ENCODE results near the gene CDC37. TPM values are rescaled to one million over a fixed set of nuclear protein-coding genes. Genes with fewer than 3 reads are reported as not detected.

Gene CDC37
- total RNA-seq, 1 experiment from 2014 or later: 260 TPM

GRCh38 chr19:10379880-10380312 lies 23.4 kb downstream of the CDC37 start:
- peak overlapping the region; percentile 24 for H2AFZ ChIP-seq (ENCODE audit: low read depth, low read length, poor library complexity, severe bottlenecking)
- peak; percentile 2 for ATAC-seq
- H3K27ac ChIP-seq (ENCODE audit: low read depth, low read length): peak overlapping the region; percentile 86

GRCh38 chr19:10378124-10378523 lies 25.2 kb downstream of the CDC37 start:
- ATAC-seq (no peak), DNase-seq (ENCODE audit: low read depth, low spot score) (no peak)
- Histone ChIP-seq H3K4me1 (ENCODE audit: control insufficient read depth in 1 of 2, insufficient read depth in 2 of 2, low read length in 2 of 2) (peaks cover 2 to 13% of the 10 kb centered on the region in 2 experiments; a peak in 3 of 4 replicates), H3K27ac (ENCODE audit: low read depth, low read length) (no peak overlapping the region), H2AFZ (ENCODE audit: low read depth, low read length, poor library complexity, severe bottlenecking) (no peak overlapping the region), H3K9ac (ENCODE audit: low read length) (no peak overlapping the region), H3K36me3 (ENCODE audit: control insufficient read depth in 1 of 2, insufficient read depth in 2 of 2, low read length in 2 of 2) (peaks cover 0 to 6% of the 10 kb centered on the region in 2 experiments; a peak in 2 of 4 replicates), H3K4me3 (replicated peaks in 1 of 2; ENCODE audit: low read depth in 1 of 2, low read length in 2 of 2) (no peak overlapping the region), H3K9me2 (ENCODE audit: insufficient read depth) (no peaks in the 10 kb centered on the region), H3K27me3 (ENCODE audit: insufficient read depth, low read length) (no peaks in the 10 kb centered on the region), H3K9me3 (ENCODE audit: control insufficient read depth in 1 of 2, insufficient read depth in 1 of 2, low read depth in 1 of 2, low read length in 2 of 2) (no peaks in the 10 kb centered on the region), H3K4me2 (ENCODE audit: low read length) (no peak overlapping the region), H4K20me1 (ENCODE audit: insufficient read depth) (no peaks in the 10 kb centered on the region), H3K79me2 (ENCODE audit: insufficient read depth, low read length) (peaks cover 9% of the 10 kb centered on the region)
- ChIA-PET RAD21 (ENCODE audit: low non-redundant PET in 1 of 2, low total read pairs in 2 of 2, uncharacterized antibody in 2 of 2, unreplicated experiment in 2 of 2) (no interaction called here), POLR2A (no interaction called here), CTCF (no interaction called here)
- BruUV-seq (replicated peaks): no TSS peak
- intact Hi-C loops (cut with micrococcal nuclease): no loop called here
- TF ChIP-seq CTCF (IDR thresholded peaks at IDR 0.05 in 2 of 3, conservative IDR thresholded peaks at IDR 0.05 in 1 of 3; ENCODE audit: borderline replicate concordance in 1 of 3, insufficient read depth in 1 of 3, low read depth in 2 of 3, low read length in 2 of 3) (no peak), FOSL1 (IDR thresholded peaks at IDR 0.05; ENCODE audit: low read depth) (no peak), SIN3A (IDR thresholded peaks at IDR 0.05; ENCODE audit: low read depth) (no peak), REST (IDR thresholded peaks at IDR 0.05; ENCODE audit: low read depth) (no peak), ATF3 (IDR thresholded peaks at IDR 0.05) (no peak), EZH2phosphoT487 (IDR thresholded peaks at IDR 0.05; ENCODE audit: borderline replicate concordance) (no peak), RAD21 (IDR thresholded peaks at IDR 0.05; ENCODE audit: low read depth) (no peak)

More at GRCh38 chr19:10379880-10380312, 23.4 kb downstream of the CDC37 start:
- Histone ChIP-seq H3K9me2 (ENCODE audit: insufficient read depth) (no peaks in the 10 kb centered on the region), H3K9me3 (ENCODE audit: control insufficient read depth in 1 of 2, insufficient read depth in 1 of 2, low read depth in 1 of 2, low read length in 2 of 2) (no peaks in the 10 kb centered on the region), H3K36me3 (ENCODE audit: control insufficient read depth in 1 of 2, insufficient read depth in 2 of 2, low read length in 2 of 2) (peaks cover 0 to 5% of the 10 kb centered on the region in 2 experiments; a peak in 2 of 4 replicates), H3K4me1 (ENCODE audit: control insufficient read depth in 1 of 2, insufficient read depth in 2 of 2, low read length in 2 of 2) (peaks cover 2 to 13% of the 10 kb centered on the region in 2 experiments; a peak in 3 of 4 replicates), H3K79me2 (ENCODE audit: insufficient read depth, low read length) (peaks cover 9% of the 10 kb centered on the region), H4K20me1 (ENCODE audit: insufficient read depth) (no peaks in the 10 kb centered on the region), H3K27me3 (ENCODE audit: insufficient read depth, low read length) (no peaks in the 10 kb centered on the region), H3K9ac (ENCODE audit: low read length) (peak overlapping the region; percentile 83), H3K4me3 (replicated peaks in 1 of 2; ENCODE audit: low read depth in 1 of 2, low read length in 2 of 2) (peak overlapping the region; percentile 80 to 96), H3K4me2 (ENCODE audit: low read length) (peak overlapping the region; percentile 100)
- ChIA-PET RAD21 (ENCODE audit: low non-redundant PET in 1 of 2, low total read pairs in 2 of 2, uncharacterized antibody in 2 of 2, unreplicated experiment in 2 of 2) (interaction anchor here in 1 of 2 experiments (1.1 kb wide), 1 partner anchor 109 kb away, joined by 3 read pairs; the partner anchor contains the start of gene ICAM1), POLR2A (interaction anchor here (0.7 to 1.4 kb wide), 5 partner anchors 9 to 121 kb away, joined by 4 to 8 read pairs (median 5); partner anchors contain the start of genes ICAM5 and RAVER1), CTCF (interaction anchor here (0.8 to 2.5 kb wide), 6 partner anchors 9 to 120 kb away, joined by 3 to 27 read pairs (median 6); no protein-coding TSS in a partner anchor)
- BruUV-seq (replicated peaks): TSS peak; percentile 93
- intact Hi-C loops (cut with micrococcal nuclease): loop anchor here (2.0 kb wide), 1 partner anchor 45 kb away; no protein-coding TSS in a partner anchor
- no peak for TF ChIP-seq JUND (IDR thresholded peaks at IDR 0.05)
- TF ChIP-seq SRF (IDR thresholded peaks at IDR 0.05; ENCODE audit: low read depth): no peak
- no peak for TF ChIP-seq SIN3A (IDR thresholded peaks at IDR 0.05; ENCODE audit: low read depth)
- no peak for TF ChIP-seq MAX (IDR thresholded peaks at IDR 0.05)
- no peak for DNase-seq (ENCODE audit: low read depth, low spot score)
